WTC11 (cell line): Measurements from ENCODE around the gene OR14I1.

Experiments
- E2F1 ChIP-seq: sonication (generic); formaldehyde crosslinking; IDR thresholded peaks from 2 replicates; pipeline ENCODE4 v1.8.0; 2022; ENCODE audit warnings: mild to moderate bottlenecking, missing genetic modification reagents
- ELF4 ChIP-seq: sonication (generic); formaldehyde crosslinking; IDR thresholded peaks from 2 replicates; pipeline ENCODE4 v1.8.1; 2022; ENCODE audit warnings: low read depth, mild to moderate bottlenecking, moderate library complexity, missing genetic modification reagents
- GABPB1 ChIP-seq: sonication (generic); formaldehyde crosslinking; IDR thresholded peaks from 2 replicates; pipeline ENCODE4 v1.8.1; 2023; ENCODE audit warnings: mild to moderate bottlenecking, missing genetic modification reagents
- USF2 ChIP-seq: sonication (generic); formaldehyde crosslinking; IDR thresholded peaks from 2 replicates; pipeline ENCODE4 v1.8.1; 2023; ENCODE audit warnings: mild to moderate bottlenecking, missing genetic modification reagents, moderate library complexity
- TF ChIP-seq, protein P1 (sequence below): fragments of 200-600 bp; IDR thresholded peaks from 2 replicates; pipeline ENCODE4 v1.8.0; 2022; ENCODE audit warnings: antibody characterized with exemption

DNA sequence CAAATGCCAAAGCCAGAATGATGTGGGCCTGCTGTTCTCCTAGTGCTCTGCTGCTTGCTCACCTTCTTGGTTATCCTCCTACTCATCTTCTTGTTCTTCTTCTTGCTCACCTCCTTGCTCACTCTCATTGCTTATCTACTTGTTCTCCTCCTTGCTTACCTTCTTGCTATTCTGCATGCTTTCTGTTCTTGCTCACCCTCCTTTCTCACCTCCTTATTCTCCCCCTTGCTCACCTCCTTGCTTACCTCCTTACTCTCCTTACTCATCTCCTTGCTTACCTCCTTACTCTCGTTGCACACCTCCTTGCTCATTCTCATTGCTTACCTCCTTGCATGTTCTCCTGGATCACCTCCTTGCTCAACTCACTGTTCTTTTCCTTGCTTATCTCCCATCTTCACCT is at the start of gene OR14I1:
- TF ChIP-seq, protein P1, sequence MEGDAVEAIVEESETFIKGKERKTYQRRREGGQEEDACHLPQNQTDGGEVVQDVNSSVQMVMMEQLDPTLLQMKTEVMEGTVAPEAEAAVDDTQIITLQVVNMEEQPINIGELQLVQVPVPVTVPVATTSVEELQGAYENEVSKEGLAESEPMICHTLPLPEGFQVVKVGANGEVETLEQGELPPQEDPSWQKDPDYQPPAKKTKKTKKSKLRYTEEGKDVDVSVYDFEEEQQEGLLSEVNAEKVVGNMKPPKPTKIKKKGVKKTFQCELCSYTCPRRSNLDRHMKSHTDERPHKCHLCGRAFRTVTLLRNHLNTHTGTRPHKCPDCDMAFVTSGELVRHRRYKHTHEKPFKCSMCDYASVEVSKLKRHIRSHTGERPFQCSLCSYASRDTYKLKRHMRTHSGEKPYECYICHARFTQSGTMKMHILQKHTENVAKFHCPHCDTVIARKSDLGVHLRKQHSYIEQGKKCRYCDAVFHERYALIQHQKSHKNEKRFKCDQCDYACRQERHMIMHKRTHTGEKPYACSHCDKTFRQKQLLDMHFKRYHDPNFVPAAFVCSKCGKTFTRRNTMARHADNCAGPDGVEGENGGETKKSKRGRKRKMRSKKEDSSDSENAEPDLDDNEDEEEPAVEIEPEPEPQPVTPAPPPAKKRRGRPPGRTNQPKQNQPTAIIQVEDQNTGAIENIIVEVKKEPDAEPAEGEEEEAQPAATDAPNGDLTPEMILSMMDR: no peak
- no peak for TF ChIP-seq USF2 (CRISPR knock-in tag)
- TF ChIP-seq ELF4 (CRISPR knock-in tag): no peak
- TF ChIP-seq GABPB1: no peak
- no peak for TF ChIP-seq E2F1 (CRISPR knock-in tag)
